ENCODE data around the gene MFSD11.
"Not testable (repeated sequence)": the region's sequence is repeated elsewhere in the genome, so short reads cannot be mapped to it uniquely, and the experiment has no call there.

Gene MFSD11

DNA sequence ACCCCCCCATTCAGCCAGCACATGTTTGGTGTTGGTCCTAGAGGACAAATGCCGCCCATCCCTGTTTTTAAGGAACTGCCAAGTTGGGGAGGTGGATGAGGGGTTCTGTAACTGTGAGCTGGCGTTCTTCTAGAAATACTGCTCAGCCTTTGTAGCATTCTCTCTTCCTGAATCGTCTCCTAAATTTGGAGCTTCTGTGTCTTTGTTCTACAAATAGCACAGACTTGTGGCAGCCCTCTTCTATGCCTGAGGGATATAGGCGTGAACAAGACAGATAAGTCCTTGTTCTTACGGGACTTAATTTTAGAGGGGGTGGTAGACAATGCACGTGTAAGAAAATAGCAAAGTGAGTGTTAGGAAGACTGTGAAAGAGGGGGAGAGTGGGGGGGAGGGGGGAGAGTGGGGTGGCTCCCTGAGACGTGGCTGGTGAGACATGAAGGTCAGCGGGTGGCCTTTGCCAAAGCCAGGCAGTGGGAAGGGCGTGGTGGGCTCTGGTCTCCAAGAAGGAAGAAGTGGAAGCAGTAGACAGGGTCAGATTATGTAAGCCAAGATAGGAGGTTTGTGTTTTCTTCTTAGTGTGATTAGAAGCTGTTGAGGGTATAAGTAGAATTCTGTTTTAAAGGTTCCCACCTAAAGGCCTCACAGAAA lies 9.9 kb downstream of the MFSD11 start:
- no peak for DNase-seq (ENCODE audit: low read depth in 2 of 2)

DNA sequence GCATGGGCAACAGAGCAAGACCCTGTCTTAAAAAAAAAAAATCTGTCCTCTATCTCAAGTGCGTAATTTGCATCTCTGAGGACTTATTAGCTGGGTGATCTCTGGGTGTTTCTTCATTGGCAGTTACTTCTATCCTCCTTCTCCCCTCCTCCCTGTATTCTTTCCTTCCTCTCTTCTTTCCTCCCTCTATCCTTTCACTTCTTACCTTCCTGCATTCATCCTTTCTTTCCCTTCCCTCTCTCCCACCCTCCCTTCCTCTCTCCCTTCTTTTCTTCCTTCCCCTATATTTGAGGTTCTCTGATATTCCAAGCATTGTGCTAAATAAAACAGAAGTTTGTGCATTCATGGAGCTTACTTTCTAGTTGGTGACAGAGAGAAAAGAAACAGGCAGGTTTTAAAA lies 10.7 kb downstream of the MFSD11 start:
- no peak for DNase-seq (ENCODE audit: low read depth in 2 of 2)

DNA sequence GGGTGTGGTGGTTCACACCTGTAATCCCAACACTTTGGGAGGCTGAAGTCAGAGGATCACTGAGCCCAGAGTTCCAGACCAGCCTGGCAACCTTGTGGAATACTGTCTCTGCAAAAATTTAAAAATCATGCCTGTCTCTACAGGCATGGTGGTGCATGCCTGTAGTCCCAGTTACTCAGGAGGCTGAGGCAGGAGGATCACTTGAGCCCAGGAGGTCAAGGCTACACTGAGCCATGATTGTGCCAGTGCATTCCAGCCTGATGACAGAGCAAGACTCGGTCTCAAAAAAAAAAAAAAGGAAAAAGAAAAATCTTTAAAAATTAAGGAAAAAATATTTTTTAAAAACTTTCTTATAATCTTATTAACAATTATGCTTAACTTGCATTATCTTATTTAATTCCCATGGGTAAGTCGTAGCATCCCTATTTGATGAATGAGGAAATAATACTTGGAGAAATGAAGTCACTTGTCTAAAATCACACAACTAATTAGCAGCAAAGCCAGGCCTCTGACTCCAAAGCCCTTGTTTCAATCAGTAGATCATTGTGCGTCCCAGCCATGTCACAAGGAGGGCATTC lies 13.6 kb downstream of the MFSD11 start:
- no peak for DNase-seq (ENCODE audit: low read depth in 2 of 2)

DNA sequence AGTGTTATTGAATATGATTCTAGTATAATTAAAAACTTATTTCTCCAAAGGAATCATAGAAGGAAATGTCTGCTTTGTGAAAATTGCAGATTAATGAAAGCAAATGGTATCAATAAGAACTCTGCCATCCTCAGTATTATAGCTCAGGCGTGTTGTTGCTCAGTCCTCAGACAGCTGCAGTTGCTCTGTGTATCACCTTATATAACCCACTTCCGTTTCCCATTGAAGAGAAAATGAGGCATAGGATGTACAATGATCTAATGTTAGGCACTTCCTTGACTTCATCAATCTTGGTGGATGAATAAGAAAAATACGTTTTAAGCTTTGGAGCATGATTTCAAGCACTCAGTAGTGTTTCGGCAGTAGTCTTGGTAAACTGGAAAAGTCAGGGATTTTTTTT lies 14.1 kb downstream of the MFSD11 start:
- no peak for DNase-seq (ENCODE audit: low read depth in 2 of 2)

DNA sequence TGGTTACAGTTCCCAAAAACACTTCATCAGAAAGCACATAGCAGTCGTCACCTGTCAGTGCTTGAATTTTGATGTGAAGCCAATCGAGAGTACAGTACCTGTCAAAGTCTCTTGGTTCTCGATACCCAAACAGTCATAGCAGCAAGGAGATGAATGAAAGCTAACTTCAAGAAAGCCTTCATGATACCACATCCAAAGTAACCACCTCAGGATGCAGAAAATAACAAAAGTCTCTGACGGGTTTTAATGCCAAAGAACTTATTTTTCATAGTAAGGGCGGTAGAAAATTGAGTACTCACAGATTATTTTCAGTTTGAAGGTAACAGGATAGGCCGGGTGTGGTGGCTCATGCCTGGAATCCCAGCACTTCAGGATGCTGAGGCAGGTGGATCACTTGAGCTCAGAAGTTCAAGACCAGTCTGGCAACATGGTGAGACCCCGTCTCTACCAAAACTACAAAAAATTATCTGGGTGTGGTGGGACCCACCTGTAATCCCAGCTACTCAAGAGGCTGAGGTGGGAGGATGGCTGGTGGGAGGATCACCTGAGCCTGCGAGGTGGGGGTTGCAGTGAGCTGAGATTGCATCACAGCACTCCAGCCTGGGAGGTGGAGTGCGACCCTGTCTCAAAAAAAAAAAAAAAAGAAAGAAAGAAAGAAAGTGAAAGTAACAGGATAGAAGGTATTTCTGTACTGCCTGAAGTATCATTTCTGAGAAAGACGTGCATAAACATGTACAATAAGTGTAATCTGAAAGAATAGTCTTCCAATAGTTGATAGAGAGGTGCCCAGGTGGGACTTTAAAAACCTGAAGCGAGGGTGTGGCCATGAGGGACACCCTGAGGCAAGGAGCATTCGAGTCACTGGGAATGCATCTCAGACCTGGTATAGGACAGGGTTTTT lies 15.4 kb downstream of the MFSD11 start:
- no peak for DNase-seq (ENCODE audit: low read depth in 2 of 2)

DNA sequence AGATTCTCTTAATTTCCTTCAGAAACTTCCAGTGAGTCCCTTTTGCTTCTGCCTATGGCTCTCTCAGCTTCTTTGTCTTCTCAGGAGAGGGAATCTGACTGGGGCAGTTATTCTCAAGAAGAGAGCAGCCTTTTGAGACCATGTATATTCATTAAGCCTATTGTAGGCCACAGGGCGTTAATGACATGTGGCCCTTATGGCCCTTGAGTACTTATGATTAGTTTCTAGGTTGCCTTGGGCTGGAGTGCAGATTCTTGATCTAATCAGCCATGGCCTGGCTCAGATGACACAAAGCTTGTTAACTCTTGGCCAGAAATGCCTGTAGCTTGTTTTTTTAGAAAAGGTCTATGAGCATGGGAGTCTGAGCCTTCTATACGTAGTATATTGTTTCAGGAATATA lies 17.4 kb downstream of the MFSD11 start:
- no peak for DNase-seq (ENCODE audit: low read depth in 2 of 2)

DNA sequence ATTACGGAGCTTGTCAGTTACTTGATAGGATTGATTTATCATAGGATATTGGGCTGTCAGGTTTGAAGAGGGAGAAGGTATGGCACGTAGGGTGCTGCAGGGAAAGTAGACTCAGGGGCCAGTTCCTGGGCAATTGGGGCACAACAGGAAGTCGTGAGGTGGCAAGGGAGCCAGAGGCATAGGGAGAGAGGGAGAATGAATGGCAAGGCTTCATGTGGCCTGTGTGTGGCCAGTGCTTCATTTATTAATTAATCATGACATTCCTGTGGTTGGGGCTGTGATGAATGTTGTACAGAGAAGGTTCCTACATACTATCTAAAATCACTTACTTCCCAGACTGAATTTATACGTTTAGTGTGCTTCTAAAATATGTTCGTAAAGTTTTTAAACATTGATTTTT lies 19.3 kb downstream of the MFSD11 start:
- no peak for DNase-seq (ENCODE audit: low read depth in 2 of 2)

DNA sequence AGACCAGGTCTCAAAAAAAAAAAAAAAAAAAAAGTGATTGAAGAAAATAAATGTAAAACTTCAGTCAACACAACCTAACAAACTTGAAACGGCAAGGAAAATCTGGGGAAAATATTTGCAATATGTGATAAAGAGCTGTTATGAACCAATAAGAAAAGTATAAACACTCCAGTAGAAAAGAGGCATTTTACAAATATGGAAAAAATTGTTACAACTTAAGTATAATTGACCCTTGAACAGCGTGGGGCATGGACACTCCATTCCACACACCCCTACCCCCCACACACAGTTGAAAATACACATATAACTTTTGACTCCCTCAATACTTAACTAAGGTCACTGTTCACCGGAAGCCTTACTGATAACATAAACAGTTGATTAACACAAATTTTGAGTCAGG lies 20.7 kb downstream of the MFSD11 start:
- no peak for DNase-seq (ENCODE audit: low read depth in 2 of 2)

DNA sequence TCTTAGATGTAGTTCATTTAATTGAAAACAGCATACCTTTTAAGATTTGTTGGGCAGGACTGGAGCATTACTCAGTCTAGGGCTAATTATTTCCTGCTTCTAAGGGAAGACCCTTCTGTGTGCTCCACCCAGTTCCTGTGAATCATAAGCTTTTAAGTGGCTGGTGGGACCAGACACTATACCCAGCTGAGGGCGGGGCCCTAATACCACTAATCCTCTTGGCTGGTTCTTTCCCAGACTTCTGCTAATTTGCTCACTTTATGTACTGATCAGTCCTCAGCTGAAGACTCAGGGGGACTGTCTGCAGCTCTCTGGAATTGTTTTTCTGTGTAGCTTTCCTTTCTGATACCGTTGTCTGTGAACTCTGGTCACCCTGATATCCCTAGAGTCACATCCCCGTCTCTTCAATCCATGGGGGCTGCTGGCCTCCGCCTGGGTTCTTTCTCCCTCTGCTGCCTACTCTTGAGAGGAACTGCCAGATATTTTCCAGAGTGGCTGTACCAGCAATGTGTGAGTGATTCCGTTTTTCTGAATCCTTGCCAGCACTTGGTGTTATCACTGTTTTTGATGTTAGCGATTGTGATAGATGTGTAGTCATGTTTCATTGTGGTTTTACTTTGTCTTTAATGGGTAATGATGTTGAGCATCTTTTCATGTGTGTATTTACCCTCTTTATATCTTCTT lies 35.1 kb downstream of the MFSD11 start:
- peak; percentile 15 to 49 for DNase-seq (ENCODE audit: low read depth in 2 of 2)

DNA sequence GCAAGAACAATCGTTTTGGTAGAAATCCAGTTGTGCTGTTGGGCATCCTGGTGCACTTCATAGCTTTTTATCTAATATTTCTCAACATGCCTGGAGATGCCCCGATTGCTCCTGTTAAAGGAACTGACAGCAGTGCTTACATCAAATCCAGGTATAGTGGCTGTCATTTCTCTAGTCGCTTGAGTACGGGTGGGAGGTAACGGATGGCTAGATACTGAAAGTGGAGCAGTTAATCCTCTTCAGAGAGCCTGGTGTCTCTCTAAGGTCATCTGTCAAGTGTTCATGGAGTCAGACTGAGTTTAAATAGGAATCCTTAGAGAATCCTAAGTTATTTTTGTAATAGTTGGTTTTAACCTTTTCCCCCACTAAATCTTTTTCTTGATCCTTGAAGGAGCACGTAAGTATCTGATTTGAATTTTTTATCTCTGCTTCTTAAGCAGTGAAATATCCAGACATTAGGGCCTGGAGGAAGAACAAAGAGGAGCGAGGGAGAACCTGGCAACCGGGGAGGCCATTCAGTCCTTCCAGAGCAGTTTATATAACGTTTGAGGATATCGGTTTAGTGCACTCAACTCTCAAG lies 37.2 kb downstream of the MFSD11 start:
- no peak for DNase-seq (ENCODE audit: low read depth in 2 of 2)

DNA sequence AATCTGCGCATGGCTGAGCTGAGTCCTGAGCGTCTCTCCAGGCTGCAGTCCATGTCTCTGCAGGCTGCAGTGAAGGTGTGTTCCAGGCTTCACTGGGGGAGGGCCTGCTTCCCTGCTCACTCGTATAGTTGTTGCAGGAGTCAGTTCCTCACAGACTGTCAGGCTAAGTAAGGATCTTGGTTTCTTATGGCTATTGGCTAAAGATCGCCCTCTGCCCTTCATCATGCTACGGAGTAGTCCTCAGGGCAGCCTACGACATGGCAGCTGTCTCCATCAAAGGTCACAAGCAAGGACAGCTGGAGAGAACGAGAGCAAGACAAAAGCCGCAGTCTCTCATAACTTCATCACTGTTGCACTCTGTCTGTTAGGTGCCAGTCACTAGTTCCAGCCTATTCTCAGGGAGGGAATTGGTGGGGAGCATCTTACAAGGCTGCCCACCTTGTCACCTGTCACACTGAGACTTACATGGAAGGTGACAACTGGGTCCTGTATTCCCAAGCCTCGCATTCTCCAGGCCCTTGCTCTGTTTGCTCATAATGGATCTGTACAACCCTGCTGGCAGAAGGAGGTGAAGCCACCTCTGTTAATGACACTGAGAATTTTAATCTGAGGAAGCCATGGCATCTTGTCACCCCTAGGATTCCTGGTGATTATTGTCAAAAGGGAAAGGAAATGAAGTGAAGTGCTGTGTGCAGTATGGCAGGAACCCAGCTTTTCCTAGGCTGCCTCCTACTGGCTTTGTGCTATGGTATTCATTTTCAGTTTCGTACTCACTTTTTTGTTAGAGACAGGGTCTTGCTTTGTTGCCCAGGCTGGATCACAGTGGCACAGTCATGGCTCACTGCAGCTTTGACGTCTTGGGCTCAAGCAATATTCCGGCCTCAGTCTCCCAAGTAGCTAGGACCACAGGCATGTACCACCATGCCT lies 43.4 kb downstream of the MFSD11 start:
- DNase-seq (ENCODE audit: low read depth in 2 of 2), result no peak

DNA sequence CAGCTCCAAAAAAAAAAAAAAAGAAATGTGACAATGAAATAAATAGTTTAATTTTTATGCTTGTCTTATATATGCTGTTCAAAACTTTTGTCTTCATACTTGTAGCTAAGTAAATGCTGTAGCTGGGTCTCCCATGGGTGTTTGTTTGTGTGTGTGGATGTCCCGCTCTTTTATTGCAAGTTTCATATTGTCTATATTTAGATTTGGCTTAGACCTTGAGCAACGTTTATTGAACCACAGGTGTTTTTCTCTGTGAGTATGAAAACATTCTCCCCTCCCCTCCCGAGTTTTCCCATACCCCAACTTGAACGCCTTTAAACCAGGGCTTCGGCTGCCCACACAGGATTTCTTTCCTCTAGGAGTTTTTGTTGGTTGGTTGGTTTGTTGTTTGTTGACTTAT lies 45.2 kb downstream of the MFSD11 start:
- DNase-seq (ENCODE audit: low read depth in 2 of 2), result no peak

DNA sequence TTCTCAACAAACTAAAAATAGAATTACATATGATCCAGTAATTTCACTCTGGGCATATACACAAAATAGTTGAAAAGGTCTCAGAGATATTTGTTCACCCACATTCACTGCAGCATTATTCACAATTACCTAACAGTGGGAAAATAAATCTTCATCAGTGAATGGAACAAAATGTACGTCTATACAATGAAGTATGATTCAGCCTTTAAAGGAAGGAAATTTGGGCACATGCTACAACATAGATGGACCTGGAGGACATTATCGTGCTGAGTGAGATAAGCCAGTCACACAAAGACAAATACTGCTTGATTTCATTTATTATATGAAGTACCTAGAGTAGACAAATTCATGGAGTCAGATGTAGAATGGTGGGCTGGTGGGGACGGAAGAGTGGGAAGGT lies 47.0 kb downstream of the MFSD11 start:
- no peak for DNase-seq (ENCODE audit: low read depth in 2 of 2)

DNA sequence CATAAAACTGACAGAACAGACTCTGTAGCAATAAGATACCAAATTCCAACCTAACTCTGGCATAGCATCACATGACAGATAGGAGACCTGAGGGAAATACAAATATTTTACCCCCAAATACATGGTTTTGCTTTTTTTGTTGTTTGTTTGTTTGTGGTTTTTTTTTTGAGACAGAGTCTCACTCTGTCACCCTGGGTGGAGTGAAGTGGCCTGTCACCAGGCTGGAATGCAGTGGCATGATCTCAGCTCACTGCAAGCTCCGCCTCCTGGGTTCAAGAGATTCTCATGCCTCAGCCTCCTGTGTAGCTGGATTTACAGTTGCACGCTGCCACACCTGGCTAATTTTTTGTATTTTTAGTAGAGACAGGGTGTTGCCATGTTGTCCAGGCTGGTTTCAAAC lies 49.9 kb downstream of the MFSD11 start:
- DNase-seq (ENCODE audit: low read depth in 2 of 2), result not testable (repeated sequence)

DNA sequence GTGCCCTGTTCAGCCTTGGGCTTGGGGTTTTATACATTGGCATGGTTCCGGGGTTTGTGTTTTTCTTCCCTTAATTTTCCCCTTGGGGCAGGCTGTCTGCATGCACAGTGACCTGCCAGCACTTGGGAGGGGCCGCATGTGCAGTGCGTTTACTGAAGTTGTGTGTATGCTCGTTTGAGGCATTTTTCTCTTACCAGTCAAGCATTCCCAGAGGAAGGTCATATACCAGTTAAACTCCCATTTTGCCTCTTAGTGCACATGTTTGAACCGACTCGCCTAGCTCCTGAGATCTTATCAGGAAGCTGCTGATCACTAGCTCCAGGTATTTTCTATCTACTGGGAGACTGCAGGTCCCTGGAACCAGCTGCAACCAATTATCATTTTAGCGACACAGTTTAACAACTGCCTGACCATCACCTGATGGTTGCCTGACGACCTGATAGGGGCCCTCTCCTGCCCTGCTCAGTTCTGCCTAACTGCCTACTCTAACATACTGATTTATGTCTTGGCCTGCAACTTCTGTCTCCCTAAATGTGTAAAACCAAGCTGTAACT lies 51.4 kb downstream of the MFSD11 start:
- DNase-seq (ENCODE audit: low read depth in 2 of 2), result no peak

DNA sequence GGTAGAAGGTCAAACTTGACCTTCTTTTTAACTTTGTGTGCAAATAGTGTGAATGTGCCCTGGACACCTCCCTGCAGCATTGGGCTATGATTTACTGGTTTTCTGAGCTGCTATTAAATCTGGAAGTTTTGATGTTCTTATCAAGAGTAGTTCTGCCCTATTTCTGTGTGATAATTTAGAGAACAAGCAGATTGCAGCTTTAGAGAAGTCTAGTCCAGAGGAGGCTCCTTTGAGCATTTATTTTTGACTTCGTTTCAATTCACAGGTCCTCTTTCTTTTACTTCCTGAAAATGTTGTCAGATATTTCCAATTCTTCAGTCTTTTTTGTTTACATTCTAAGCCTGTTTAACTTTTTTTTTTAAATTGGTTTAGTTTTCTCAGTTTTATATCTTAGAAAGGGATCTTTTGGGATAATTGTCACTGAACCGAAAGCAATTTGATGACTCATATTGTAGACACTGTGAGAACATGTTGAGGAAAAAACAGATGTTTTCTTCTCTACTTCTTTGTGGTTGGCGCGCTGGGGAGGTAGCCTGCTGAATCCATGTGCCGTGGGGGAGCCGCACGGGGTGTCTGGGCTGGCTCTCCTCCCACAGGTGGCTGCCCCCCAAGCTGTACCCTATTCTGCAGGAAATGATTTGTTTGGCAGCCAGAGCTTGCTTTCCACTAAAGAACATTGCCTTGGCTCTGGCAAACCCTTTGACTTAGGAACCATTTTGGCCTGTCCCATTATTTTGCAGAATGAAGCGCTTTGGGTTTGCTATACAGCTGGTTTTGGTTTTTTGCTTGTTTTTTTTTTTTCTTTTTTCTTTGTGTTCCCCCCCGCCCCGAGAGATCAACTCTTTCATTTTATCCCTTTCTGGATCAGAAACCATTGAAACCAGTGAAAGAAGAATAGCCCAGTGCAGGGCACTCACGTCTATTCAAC lies 53.4 kb downstream of the MFSD11 start:
- DNase-seq (ENCODE audit: low read depth in 2 of 2), result no peak

DNA sequence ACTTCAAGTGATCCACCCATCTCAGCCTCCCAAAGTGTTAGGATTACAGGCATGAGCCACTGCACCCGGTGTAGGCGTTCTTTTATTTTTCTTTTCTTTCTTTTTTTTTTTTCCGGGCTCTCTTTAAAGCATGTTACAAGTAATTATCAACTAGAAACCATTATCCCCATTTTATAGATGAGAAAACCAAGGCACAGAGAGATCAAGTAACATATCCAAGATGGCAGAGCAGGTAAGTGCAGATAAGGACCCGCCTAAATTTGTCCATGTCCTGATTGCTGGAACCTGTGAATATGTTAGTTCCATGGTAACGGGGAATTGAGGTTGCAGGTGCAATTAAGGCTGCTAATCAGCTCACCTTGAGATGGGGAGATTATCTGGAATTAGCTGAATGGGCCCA lies 54.4 kb downstream of the MFSD11 start:
- DNase-seq (ENCODE audit: low read depth in 2 of 2), result no peak

DNA sequence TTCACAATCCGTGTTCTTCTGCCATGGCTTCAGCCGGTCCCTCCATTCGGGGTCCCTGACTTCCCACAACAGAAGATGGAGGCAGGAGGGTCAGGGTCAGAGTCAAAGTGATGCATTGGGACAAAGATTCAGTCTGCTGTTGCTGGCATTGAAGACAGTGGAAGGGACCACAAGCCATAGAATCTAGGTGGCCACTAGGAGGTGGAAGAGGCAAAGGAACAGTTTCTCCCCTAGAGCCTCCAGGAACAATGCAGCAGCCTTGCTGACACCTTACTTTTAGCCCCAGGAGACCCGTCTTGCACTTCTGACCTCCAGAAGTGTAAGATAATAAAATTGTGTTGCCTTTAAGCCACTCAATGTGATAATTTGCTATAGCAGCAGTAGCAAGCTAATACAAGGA lies 55.9 kb downstream of the MFSD11 start:
- DNase-seq (ENCODE audit: low read depth in 2 of 2), result no peak

DNA sequence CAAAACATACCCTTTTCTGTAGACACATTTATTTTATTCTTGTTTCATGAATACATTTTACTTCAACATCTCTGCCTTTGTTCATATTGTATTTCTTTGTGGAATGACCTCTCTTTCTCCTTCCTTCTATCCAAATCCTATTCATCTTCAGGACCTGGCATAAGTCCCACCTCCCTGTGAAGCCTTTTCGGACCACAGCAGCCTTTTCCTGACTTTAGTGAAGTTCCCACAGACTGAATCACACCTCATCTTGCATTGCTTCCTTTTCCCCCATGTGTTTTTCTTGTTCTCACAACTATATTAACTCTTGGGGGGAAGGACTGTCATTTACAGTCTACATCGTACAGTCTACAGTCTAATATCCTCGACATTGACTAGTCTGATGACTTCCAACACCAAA lies 58.2 kb downstream of the MFSD11 start:
- DNase-seq (ENCODE audit: low read depth in 2 of 2), result no peak

All from stimulated activated CD4-positive, alpha-beta T cell treated with anti-CD3 and anti-CD28 coated beads, Interleukin-1b, Interleukin-23, amount 100 ng/mL, for 1 hour (primary cell).